NB4 (cell line): ENCODE results near the gene MAD1L1.

Source experiments
- DNase-seq: peaks from one replicate; pipeline ENCODE4 v3.0.0; 2010; ENCODE audit warnings: low read depth
- H3K4me3 ChIP-seq: one replicate; pipeline ENCODE4 v1.5.1; 2011; ENCODE audit warnings: mild to moderate bottlenecking, low read depth, low read length, moderate library complexity
- MYC ChIP-seq: IDR thresholded peaks from 2 replicates; pipeline ENCODE4 v1.6.1; 2011; ENCODE audit warnings: low read depth, low read length
- POLR2A ChIP-seq: IDR thresholded peaks from 2 replicates; pipeline ENCODE4 v1.6.1; 2011; ENCODE audit warnings: mild to moderate bottlenecking; ENCODE audit not compliant: insufficient read length; ENCODE audit errors: extremely low read depth
- TF ChIP-seq, protein P1 (sequence below): IDR thresholded peaks from one replicate; pipeline ENCODE4 v1.5.1; 2012; ENCODE audit warnings: low read depth, low read length
- TF ChIP-seq, protein P2 (sequence below): IDR thresholded peaks from 2 replicates; pipeline ENCODE4 v1.6.1; 2011; ENCODE audit warnings: low read depth, low read length

The MAD1L1 gene

DNA sequence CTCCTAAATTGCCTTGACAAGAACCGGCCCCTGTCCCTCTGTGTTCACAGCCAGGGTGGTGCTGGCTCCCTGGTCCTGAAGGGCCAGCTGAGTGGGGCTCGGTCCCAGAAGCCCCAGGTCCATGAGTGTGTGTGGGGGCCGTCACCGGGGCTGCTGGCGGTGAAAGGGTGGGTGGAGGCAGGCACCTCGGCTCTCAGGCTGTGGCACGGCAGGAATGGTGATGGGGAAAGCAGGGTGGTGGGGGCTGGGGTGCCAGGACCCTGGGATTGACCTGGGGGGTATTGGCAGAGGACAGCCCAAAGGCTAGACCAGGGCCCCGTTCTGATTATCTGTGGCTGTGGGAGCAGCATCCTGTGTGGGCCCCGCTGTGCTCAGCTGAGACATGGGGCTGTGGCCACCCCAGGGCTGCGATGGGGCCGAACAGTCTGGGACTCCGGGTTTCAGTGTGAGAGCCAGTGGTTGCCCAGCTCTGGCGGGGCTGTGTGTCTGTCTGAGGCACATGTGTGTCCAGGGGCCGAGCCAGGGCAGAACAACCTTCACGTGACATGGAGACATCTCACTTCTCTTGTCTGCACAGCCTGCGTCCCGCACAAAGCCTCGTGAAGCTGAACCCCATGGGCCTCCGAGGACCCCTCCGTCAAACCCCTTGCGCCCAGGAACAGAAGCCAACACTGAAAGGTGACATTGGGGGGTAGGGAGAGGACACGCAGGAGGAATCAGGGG lies 418.5 kb downstream of the MAD1L1 start:
- no peak overlapping the region for H3K4me3 ChIP-seq
- DNase-seq, result no peak

DNA sequence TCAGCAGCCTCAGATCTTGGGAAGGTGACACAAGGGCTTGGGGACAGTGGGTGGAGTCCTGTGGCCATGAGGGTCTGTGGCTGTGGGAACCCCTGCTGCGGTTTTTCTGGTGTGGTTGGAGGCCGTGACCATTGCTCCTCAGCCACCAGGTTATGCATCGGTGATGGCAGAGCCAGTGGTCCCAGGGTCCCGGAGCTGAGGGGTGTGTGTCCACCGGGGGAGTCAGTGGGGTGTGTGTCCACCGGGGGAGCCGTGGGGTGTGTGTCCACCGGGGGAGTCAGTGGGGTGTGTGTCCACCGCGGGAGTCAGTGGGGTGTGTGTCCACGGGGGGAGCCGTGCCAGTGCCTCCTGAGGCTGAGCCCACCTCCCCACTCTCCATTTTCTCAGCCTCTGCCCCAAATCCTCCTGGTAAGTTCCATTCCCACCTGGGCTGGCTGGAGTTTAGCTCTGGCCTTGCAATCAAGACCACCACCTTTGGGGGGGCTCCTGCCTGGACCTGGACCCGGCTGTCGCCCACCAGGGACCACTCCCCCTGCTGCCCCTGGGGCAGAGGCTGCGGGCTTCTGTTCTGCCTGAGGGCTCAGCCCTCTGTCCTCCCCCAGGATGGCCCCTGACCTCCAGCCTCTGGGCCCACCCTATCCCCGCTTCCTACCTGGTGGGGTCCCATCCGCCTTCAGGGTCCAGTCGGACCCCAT lies 419.2 kb downstream of the MAD1L1 start:
- no peak overlapping the region for H3K4me3 ChIP-seq
- no peak for DNase-seq
- TF ChIP-seq, protein P1, sequence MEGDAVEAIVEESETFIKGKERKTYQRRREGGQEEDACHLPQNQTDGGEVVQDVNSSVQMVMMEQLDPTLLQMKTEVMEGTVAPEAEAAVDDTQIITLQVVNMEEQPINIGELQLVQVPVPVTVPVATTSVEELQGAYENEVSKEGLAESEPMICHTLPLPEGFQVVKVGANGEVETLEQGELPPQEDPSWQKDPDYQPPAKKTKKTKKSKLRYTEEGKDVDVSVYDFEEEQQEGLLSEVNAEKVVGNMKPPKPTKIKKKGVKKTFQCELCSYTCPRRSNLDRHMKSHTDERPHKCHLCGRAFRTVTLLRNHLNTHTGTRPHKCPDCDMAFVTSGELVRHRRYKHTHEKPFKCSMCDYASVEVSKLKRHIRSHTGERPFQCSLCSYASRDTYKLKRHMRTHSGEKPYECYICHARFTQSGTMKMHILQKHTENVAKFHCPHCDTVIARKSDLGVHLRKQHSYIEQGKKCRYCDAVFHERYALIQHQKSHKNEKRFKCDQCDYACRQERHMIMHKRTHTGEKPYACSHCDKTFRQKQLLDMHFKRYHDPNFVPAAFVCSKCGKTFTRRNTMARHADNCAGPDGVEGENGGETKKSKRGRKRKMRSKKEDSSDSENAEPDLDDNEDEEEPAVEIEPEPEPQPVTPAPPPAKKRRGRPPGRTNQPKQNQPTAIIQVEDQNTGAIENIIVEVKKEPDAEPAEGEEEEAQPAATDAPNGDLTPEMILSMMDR, result peak; percentile 2
- no peak for TF ChIP-seq POLR2A
- no peak for TF ChIP-seq MYC
- TF ChIP-seq, protein P2, sequence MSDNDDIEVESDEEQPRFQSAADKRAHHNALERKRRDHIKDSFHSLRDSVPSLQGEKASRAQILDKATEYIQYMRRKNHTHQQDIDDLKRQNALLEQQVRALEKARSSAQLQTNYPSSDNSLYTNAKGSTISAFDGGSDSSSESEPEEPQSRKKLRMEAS, result no peak

More for the DNA sequence above, 418.5 kb downstream of the MAD1L1 start:
- TF ChIP-seq POLR2A (no peak), MYC (no peak)
- TF ChIP-seq, protein P2, result no peak
- TF ChIP-seq, protein P1, result no peak

DNA sequence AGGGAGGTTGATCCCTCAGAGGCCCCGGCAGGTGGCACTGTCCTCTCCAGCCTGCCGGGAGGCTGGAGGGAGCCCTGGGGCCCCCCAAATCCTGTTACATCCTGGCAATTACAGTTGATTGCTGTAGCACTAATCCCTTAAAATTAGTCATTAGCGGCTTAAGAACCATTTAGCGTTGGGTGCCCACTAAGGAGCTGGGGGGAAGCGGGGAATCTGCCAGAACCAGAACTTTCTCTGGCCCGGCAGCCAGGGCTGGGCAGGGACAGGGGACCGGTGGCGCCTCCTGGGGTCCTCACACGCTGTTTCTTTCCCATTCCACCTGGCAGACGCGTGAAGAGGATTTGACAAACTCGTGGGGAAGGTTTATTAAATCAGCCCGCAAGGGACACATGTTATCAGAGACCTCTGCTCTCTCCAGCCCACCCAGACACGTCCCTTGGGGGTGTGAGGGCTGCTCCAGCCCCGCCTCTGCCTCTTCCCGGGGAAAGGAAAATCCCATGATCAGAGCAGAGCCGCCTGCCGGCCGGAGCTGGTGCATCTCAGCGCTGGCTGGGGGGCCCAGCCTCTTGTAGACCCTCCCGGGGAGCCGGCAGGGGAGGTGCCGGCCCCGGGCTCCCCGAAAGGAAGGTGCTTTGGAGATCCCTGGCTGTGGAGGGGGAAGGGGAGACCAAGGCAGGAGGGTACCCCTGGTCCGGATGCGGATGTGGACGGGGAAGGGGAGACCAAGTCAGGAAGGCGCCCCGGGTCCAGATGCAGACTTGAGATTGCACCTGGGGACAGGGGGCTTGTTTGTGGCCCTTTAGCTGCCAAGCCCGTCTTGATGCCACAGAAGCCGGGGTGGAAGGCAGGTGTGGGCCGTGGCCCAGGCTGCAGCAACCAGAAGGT lies 420.0 kb downstream of the MAD1L1 start:
- H3K4me3 ChIP-seq, result no peak overlapping the region
- TF ChIP-seq, protein P1, result no peak
- TF ChIP-seq, protein P2, result no peak
- TF ChIP-seq POLR2A, result no peak
- no peak for TF ChIP-seq MYC
- no peak for DNase-seq

DNA sequence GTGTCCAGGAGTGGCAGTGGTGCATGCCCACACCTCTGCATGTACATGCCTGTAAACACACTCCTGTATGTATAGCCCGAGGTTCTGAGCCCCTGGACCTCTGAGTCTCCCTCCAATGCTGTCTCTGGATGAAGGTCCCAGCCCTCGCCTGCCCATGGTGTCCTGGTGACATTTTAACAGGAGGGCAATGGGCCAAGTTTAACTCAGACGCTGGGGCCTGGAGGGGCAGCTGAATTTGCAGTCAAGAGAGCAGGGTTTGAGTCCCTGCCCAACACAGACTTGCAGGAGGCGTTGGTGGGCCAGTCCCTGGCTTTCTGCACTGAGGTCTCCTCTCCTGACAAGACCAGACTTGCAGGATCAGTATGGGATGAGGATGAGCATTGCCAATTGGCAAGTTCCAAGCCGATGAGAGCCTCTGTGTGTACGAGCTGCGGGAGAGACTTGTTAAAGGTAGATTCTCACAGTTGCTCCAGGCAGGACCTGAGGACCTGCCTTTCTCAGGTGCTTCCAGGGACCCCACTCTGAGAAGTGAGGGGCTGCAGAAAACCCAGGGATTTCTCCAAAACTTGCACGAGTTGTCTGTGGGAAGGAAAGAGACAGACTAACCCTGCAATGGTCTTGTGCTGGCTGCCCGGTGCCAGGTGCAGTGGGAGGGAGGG lies 420.8 kb downstream of the MAD1L1 start:
- TF ChIP-seq MYC, result no peak
- TF ChIP-seq, protein P1, result no peak
- no peak for TF ChIP-seq POLR2A
- TF ChIP-seq, protein P2, result no peak
- no peak overlapping the region for H3K4me3 ChIP-seq
- DNase-seq, result no peak

DNA sequence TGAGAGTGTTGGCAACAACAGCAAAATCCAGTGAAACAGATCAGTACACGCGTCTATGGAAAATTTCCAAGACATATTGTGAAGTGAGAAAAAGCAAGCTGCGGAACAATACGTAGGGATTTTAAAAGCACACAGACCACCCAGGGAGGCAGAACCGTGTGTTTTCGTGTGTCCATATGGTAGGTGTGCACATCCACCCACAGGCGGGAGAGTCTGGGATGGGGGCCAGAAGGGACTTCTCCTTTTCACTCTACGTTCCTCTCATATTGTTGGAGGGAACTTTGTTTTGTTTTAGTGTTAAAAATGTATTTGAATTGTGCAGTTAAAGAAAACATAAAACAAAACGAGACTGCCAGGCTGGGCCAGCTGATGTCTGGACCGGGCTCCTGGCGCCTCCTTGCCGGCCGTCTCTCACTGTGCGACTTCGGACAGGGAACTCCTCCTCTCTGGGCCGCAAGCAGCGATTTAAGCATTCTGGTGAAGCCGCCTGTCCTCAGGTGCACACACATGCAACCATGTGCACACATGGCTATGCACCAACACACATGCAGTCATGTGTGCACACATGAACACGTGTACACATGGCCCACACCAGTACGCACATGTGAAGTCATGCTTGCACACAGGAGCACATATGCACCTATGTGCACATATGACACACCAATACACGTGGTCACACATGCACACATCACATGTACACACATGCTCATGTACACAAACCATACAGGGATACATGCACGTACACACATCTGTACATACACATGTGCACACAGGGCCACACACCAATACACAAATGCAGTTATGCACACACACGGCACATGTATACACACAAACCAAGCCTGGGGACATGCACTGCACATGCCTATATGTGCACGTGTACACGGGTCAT lies 421.5 kb downstream of the MAD1L1 start:
- TF ChIP-seq, protein P2, result peak; percentile 58
- TF ChIP-seq POLR2A, result no peak
- DNase-seq, result peak; percentile 48
- H3K4me3 ChIP-seq, result no peak overlapping the region
